Right cardiac atrium (tissue), 5 donors: ENCODE data around the gene STON2. TPM values are rescaled to one million over a fixed set of nuclear protein-coding genes. Genes with fewer than 3 reads are reported as not detected.

Experiments used
- ATAC-seq, 2 donors: fragments of 200-7000 bp; cut with Tn5 transposase; one replicate each; pipeline versions ENCODE4 v1.8.0 to v1.9.1; 2020; ENCODE audit warnings: moderate library complexity in 2 of 2, mild to moderate bottlenecking in 1 of 2
- DNase-seq, 3 donors: peaks; one replicate each; pipeline ENCODE4 v3.0.0-alpha.2; 2020
- H3K27ac ChIP-seq: one replicate; pipeline ENCODE4 v1.5.1; 2013; ENCODE audit warnings: mild to moderate bottlenecking, low read length, control low read depth, moderate library complexity
- H3K27me3 ChIP-seq: one replicate; pipeline ENCODE4 v1.6.1; 2013; ENCODE audit not compliant: control insufficient read depth, insufficient read depth
- H3K4me1 ChIP-seq: one replicate; pipeline ENCODE4 v1.6.1; 2013; ENCODE audit warnings: low read length; ENCODE audit not compliant: control insufficient read depth, insufficient read depth
- H3K4me3 ChIP-seq: one replicate; pipeline ENCODE4 v1.5.1; 2013; ENCODE audit warnings: low read length, control low read depth
- H3K9me3 ChIP-seq: one replicate; pipeline ENCODE4 v1.6.1; 2013; ENCODE audit warnings: low read length; ENCODE audit not compliant: control insufficient read depth
- WGBS: extraction: QIAGEN DNeasy Blood & Tissue Kit; methylation state at CpG from one replicate; pipeline ENCODE4 v1.1.7; 2013; 5-methylcytosine and 5-hydroxymethylcytosine counted together
- intact Hi-C, 4 donors: fragments of 100-400 bp; cut with DNase I; formaldehyde crosslinking; loops; one replicate each; pipeline versions ENCODE4 v1.11.0 to v1.14.0; 2022 to 2023
- polyA plus RNA-seq: library from polyadenylated mRNA; stranded (reverse); fragments of 200-250 nt; gene quantifications from one replicate; pipeline ENCODE4 v1.2.3, GENCODE V29; 2013
- total RNA-seq, 4 donors: library from RNA; stranded (reverse); fragmentation: NEBNext Ultra II Directional; extraction: Animal tissue kit (Norgen Biotek cat#: 25700); gene quantifications; one replicate each; pipeline ENCODE4 v1.2.1, GENCODE V29; 2021
- donor health status: healthy with polysubstance abuse.
- donor health status: DM: no; HTN: yes; CAD: no.
- donor health status: DM: no; HTN: no; CAD: no.
- donor health status: DM: no; HTN: yes; CAD: no; lungs with severe emphysema.
- donor health status: DM: yes; HTN: yes; CAD: no.

Gene STON2
- total and polyA plus RNA-seq, 5 donors = 2.0 to 20.1 (median 9.0) TPM

DNA sequence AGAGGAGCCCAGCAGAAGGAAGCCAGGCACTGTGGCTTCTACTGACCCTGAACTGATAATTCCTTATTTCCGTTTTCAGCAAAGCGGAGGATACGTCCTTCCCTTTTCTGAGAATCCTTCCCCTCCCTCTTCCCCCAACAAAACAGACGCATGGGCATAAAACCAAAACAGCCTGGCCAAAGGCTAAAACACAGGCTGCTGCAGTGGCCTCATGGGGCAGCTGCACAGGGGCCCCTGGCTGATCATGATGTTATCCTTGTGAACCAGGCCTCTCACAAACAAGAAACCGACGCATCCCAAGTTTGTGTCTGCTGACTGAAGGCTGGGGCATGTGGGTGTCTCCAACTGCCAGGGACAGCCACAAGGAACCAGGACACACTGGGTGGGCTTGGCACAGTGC lies 23.4 kb upstream of the STON2 start:
- Histone ChIP-seq H3K9me3 (no peaks in the 10 kb centered on the region), H3K4me1 (peaks cover 3% of the 10 kb centered on the region), H3K4me3 (no peak overlapping the region), H3K27ac (peak overlapping the region; percentile 77), H3K27me3 (no peaks in the 10 kb centered on the region)
- WGBS = 24% methylated on average over 6 of the region's 6 CpGs
- ATAC-seq = peak; percentile 76 to 87
- DNase-seq = peak; percentile 38 to 83 (median 68)
- intact Hi-C loops = no loop called here

DNA sequence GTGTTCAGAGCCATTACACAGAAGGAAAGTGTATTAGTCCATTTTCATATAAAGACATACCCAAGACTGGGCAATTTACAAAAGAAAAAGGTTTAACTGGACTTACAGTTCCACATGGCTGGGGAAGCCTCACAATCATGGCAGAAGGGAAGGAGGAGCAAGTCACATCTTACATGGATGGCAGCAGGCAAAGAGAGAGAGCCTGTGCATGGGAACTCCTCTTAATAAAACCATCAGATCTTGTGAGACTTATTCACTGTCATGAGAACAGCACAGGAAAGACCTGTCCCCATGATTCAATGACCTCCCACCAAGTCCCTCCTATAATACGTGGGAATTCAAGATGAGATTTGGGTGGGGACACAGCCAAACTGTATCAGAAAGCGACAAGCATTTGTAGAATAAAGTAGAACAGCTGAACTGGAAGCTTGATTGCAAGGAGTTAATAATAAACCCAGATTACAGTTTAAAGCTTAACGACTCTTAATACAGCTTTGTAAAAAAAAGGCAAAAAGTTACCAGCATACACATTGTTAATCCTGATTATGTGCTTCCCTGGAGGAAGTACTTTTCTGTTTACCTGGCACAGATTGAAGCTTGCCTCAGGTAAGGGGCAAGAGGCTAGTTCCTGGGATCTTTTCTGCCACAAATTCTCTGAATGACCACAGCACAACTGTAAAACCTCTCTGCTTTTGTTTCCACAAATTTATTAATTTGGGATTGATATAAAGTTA lies 18.1 kb upstream of the STON2 start:
- intact Hi-C loops = no loop called here
- Histone ChIP-seq H3K27ac (no peak overlapping the region), H3K9me3 (no peaks in the 10 kb centered on the region), H3K4me3 (no peak overlapping the region), H3K4me1 (no peaks in the 10 kb centered on the region), H3K27me3 (no peaks in the 10 kb centered on the region)
- WGBS = 86% methylated on average over 3 of the region's 3 CpGs
- no peak for ATAC-seq
- no peak for DNase-seq

DNA sequence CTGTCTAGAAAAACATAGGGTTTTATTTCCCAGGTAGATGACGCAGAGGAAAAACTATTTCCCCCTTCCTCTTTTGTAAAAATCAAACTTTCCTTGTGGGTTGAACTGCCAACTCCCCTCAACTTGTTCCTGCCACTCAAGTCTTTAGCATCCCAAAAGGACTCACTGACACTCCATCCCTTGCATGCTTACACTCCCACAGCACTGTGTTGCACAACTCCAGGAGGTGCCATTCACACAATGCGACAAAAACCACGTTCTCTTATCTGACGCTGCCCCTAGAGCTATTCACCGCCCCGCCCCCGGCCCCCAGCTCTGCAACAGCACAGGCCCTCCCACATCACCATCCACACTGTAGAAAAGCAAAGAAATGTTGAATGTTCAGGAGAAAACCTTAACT lies 16.9 kb upstream of the STON2 start:
- Histone ChIP-seq H3K4me1 (no peaks in the 10 kb centered on the region), H3K4me3 (no peak overlapping the region), H3K27me3 (no peaks in the 10 kb centered on the region), H3K27ac (no peak overlapping the region), H3K9me3 (no peaks in the 10 kb centered on the region)
- intact Hi-C loops = no loop called here
- ATAC-seq (no peak), DNase-seq (no peak)
- 62% methylated on average over 7 of the region's 7 CpGs for WGBS

DNA sequence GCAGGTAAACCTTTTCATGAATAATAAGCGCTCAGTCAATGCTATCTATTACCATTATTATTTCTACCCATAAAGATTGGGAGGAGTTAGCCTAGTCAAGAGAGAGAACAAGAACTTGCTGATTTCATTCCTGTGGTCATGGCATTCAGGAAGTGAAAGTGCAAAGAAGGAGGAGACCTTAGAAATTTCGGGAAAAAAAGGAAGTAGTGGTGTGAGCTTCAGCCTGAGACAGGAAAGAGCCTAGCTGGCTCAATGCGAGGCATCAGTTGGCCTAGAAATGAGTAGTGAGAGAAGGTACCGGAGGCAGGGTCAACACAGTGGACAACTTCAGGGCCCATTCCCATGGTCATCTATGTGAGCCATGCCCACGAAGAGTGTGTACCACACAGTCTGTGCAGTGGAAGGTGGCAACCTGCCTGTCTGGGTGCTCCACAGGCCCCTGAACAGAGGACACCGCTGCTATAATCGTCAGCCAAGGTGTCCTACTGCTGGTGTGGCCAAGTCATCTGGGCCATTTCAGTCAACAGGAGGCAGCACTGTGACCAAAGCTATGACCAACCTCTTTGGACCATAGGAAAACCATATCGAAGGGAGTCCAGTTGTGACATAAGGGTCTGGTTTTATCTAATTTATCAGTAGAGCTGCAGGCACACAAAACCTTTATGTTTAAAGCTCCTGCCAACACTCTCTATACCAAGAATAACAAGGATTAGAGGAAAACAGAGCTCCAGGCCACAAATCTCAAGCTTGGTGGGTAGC lies 16.2 kb upstream of the STON2 start:
- H3K9me3 ChIP-seq = no peaks in the 10 kb centered on the region
- intact Hi-C loops = no loop called here
- ATAC-seq = peak in 1 of 2 donors; percentile 52
- H3K27ac ChIP-seq = no peak overlapping the region
- no peak overlapping the region for H3K4me3 ChIP-seq
- no peaks in the 10 kb centered on the region for H3K4me1 ChIP-seq
- no peak for DNase-seq
- H3K27me3 ChIP-seq = no peaks in the 10 kb centered on the region
- 79% methylated on average over 8 of the region's 8 CpGs for WGBS

DNA sequence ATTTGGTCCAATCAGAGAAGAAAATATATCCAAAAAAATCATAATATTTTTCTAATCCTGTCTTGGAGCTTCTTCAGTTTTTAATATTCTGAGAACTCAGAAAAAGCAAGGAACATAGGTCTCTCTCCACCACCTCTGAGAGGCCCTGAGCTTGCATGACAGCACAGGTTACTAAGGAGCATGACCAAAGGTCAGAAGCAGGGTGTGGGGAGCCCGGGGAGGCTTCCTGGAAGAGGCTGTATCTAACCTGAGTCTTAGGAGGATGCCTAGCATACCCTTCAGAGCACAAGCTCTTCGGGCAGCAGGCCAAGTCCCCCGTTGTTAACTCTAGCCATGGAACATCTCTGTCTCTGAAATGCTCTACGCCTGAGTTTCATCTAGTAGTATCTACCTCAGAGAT lies 15.7 kb upstream of the STON2 start:
- intact Hi-C loops = no loop called here
- peak in 1 of 3 donors; percentile 62 for DNase-seq
- H3K9me3 ChIP-seq = no peaks in the 10 kb centered on the region
- no peak overlapping the region for H3K4me3 ChIP-seq
- ATAC-seq = no peak
- H3K27ac ChIP-seq = no peak overlapping the region
- no peaks in the 10 kb centered on the region for H3K4me1 ChIP-seq
- 83% methylated on average over 4 of the region's 4 CpGs for WGBS
- no peaks in the 10 kb centered on the region for H3K27me3 ChIP-seq

DNA sequence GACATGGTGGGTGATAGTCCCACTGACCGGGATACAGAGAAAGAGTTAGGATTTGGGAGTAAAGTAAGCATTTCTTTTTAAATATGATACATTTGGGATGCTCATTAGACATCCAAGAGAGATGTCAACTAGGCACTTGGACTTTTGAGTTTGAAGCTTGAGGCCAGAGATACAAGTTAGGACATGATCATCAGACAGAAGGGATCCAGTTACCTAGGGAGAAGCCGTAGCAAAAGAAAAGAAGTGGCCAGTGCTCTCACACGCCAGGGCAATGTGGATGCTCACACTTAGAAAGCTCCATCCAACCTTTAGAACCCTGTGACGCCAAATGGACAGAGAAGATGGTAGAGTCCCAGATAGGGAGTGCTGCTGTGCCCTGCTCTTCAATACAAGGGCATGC lies 14.0 kb upstream of the STON2 start:
- no peaks in the 10 kb centered on the region for H3K4me1 ChIP-seq
- no peak overlapping the region for H3K4me3 ChIP-seq
- no peak overlapping the region for H3K27ac ChIP-seq
- ATAC-seq = no peak
- DNase-seq = no peak
- WGBS = 90% methylated on average over 4 of the region's 4 CpGs
- H3K27me3 ChIP-seq = no peaks in the 10 kb centered on the region
- peaks cover 2% of the 10 kb centered on the region for H3K9me3 ChIP-seq
- intact Hi-C loops = no loop called here

DNA sequence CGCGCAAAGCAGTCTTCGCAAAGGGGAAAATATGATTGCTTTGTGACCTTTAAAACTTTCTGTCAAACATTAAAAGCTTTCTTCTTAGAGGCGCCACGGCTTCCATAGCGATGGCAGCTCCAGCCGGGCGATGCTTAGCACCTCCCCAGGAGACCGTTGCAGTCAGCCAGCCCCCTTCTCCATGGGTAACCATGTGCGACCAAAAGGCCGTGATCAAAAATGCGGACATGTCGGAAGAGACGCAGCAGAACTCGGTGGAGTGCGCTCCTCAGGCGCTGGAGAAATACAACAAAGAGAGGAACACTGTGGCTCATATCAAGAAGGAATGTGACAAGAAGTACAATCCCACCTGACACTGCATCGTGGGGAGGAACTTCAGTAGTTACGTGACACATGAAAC lies 12.7 kb upstream of the STON2 start:
- Histone ChIP-seq H3K4me3 (no peak overlapping the region), H3K9me3 (peaks cover 2% of the 10 kb centered on the region), H3K27ac (no peak overlapping the region), H3K27me3 (no peaks in the 10 kb centered on the region), H3K4me1 (no peaks in the 10 kb centered on the region)
- ATAC-seq (no peak), DNase-seq (no peak)
- intact Hi-C loops = no loop called here
- 64% methylated on average over 19 of the region's 19 CpGs for WGBS

DNA sequence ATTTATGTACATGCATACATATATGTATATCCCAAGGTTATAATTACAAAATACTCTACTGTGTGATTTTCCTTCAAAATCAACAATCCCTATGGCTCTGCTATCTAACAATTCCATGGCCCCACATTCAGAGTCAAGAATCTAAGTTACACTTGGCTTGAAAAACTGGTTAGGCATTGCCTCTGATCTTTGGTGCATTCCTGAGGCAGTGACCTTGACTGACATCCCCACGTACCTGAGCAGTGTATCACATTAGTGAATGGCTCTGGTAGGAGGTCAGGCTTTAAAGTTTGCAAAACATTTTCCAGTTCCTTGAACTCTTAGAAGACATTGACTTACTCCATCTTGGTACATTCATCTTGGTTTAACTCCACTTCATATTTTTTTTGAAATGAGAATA lies 8.5 kb upstream of the STON2 start:
- H3K27ac ChIP-seq = no peak overlapping the region
- WGBS = 74% methylated on average over 1 of the region's 1 CpG
- intact Hi-C loops = no loop called here
- no peak overlapping the region for H3K4me3 ChIP-seq
- no peak for DNase-seq
- H3K4me1 ChIP-seq = no peaks in the 10 kb centered on the region
- no peak for ATAC-seq
- peaks cover 2% of the 10 kb centered on the region for H3K9me3 ChIP-seq
- H3K27me3 ChIP-seq = no peaks in the 10 kb centered on the region

DNA sequence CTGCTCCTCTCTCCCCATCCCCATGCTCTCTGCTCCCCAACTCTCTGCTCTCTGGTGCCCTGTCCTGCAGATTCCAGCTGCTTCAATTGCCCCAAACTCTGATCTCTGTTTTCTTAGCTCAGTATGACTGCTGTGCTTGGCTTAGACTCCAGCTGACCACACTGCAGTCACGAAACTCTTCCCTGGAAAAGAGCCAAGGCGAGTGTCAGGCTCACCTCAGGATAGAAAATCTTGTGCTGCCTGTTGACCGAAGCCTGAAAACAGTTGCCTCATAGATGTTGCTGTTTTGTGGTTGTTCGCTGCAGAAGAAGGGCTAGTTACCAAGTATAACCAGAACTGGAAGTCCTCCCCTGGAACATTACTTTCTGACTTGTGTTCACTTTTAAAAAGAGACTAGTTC lies 6.7 kb upstream of the STON2 start:
- DNase-seq (no peak), ATAC-seq (no peak)
- H3K27me3 ChIP-seq = no peaks in the 10 kb centered on the region
- H3K27ac ChIP-seq = no peak overlapping the region
- H3K9me3 ChIP-seq = peaks cover 2% of the 10 kb centered on the region
- 35% methylated on average over 4 of the region's 4 CpGs for WGBS
- intact Hi-C loops = no loop called here
- no peaks in the 10 kb centered on the region for H3K4me1 ChIP-seq
- H3K4me3 ChIP-seq = no peak overlapping the region

DNA sequence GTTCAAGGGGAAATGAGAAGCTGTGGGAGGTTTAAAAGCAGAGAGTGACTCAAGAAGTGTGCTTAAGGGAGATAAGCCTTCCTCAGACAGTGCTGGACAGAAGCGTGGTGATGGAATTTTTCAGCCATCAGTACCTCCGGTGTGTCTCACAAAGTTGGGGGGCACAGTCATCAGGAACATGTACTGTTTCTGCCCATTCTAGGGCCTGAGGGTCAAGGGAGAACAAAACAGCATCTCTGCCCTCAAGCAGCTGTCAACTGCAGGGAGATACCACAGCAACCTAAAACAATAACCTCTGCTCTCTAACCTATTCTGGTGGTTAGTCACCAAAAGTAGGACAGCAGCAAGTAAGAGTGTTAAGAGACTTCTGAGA lies 2.0 kb upstream of the STON2 start:
- no peak overlapping the region for H3K27ac ChIP-seq
- no peaks in the 10 kb centered on the region for H3K9me3 ChIP-seq
- peaks cover 2% of the 10 kb centered on the region for H3K4me1 ChIP-seq
- intact Hi-C loops = no loop called here
- ATAC-seq (peak in 1 of 2 donors; percentile 14), DNase-seq (no peak)
- H3K4me3 ChIP-seq = no peak overlapping the region
- WGBS = 44% methylated on average over 2 of the region's 2 CpGs
- no peaks in the 10 kb centered on the region for H3K27me3 ChIP-seq

DNA sequence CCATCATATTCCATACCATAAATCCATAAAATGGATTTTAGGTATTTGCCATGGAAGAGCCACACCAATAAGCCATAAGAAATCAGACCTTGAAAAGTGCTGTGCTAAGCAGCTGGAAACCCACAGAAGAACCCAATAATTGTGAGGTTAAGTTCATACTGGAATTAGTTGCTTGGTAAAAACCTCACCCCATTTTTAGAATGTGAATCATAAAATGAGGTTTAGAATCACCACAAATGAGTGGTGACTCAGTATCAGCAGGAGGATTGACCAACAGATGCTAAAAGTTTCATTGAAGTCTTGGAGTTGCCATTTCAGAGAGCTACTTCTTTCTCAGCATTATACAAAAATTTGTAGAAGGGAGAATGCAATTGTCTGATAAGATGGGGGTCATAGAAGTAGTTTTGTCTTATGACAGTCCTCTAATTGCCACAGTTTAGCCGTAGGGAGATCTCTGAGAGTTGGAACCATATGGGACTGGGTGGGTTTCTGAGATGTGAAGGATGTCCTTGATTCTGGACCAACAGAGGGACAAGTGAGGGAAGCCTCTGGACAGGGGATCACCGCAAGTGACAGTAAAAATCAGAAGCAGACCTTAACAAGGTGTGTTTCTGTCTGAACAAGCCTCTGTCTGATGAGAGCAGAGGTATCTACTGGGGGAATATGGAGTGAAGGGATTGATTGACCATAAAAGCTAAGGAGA lies 1.4 kb upstream of the STON2 start:
- Histone ChIP-seq H3K27ac (no peak overlapping the region), H3K4me3 (no peak overlapping the region), H3K27me3 (no peaks in the 10 kb centered on the region), H3K4me1 (peaks cover 2% of the 10 kb centered on the region), H3K9me3 (no peaks in the 10 kb centered on the region)
- 86% methylated on average over 2 of the region's 2 CpGs for WGBS
- ATAC-seq (peak in 1 of 2 donors; percentile 57), DNase-seq (no peak)
- intact Hi-C loops = loop anchor here in 1 of 4 donors (2.0 kb wide), 1 partner anchor 23 kb away; no protein-coding TSS in a partner anchor
